Measurements from ENCODE around the gene ZNF106.

DNA sequence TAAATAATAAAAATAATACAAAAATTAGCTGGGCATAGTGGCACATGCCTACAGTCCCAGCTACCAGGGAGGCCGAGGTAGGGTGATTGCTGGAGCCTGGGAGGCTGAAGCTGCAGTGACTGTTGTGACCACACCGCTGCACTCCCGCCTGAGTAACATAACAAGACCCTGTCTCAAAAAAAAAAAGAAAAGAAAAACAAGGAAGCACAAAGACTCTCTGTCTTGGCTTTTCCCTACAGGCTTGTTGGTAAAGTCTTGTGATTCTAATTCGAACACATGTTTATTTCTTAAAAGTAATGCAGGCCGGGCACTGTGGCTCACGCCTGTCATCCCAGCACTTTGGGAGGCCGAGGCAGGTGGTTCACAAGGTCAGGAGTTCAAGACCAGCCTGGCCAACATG lies 71.6 kb downstream of the ZNF106 start:
- TF ChIP-seq CTCF (IDR thresholded peaks at IDR 0.05) (no peak), POLR2A (IDR thresholded peaks at IDR 0.05) (no peak)

All from adrenal gland (tissue), 5 donors.